Activated T-helper 17 cell treated with anti-CD3 and anti-CD28 coated beads, Interleukin-2, amount 50 U/mL, for 72 hours (primary cell): ENCODE results near the gene NRXN3. TPM values are rescaled to one million over a fixed set of nuclear protein-coding genes. Genes with fewer than 3 reads are reported as not detected.

Experiments
- ATAC-seq: fragments of 150-1000 bp; cut with Tn5 transposase; replicated peaks from 2 replicates; pipeline ENCODE4 v1.10.0; 2021; ENCODE audit warnings: mild to moderate bottlenecking, moderate library complexity
- H3K27ac Mint-ChIP-seq: one replicate; pipeline ENCODE4 v1.8.0; 2022; ENCODE audit warnings: mixed read lengths
- H3K27me3 Mint-ChIP-seq: one replicate; pipeline ENCODE4 v1.8.0; 2022; ENCODE audit warnings: mixed read lengths
- H3K36me3 Mint-ChIP-seq: one replicate; pipeline ENCODE4 v1.8.0; 2022; ENCODE audit warnings: low read depth, mild to moderate bottlenecking, mixed read lengths
- H3K4me1 Mint-ChIP-seq: one replicate; pipeline ENCODE4 v1.8.0; 2022; ENCODE audit warnings: mixed read lengths
- H3K4me3 Mint-ChIP-seq: one replicate; pipeline ENCODE4 v1.8.0; 2022; ENCODE audit warnings: mild to moderate bottlenecking, mixed read lengths
- H3K9me3 Mint-ChIP-seq: one replicate; pipeline ENCODE4 v1.8.0; 2022; ENCODE audit warnings: mixed read lengths
- total RNA-seq, 2 donors: library from RNA; stranded (reverse); gene quantifications; one replicate each; pipeline ENCODE4 v1.2.3, GENCODE V29; 2022

NRXN3 gene
- total RNA-seq, 2 donors from 2014 or later: not detected

DNA sequence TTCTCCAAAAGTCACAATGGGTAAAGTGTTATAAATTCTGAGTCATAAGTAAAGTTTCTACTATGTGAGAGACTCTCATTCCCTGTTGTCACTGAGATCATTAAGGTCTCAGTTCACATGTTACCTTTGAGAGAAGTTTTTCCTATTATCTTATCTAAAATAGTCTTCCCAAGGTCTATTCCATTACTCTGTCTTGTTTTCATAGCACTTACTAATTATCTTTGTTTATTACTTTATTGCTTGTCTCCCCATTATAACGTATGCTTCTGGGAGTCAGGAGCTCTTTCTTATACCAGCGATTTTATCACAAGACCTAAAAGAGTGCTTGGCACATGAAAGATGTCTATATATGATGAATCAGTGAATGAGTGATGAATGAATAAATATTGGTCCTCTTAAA lies 1039.2 kb downstream of the NRXN3 start:
- Mint-ChIP-seq H3K4me1 (no peaks in the 10 kb centered on the region), H3K4me3 (no peak overlapping the region), H3K36me3 (no peaks in the 10 kb centered on the region), H3K27me3 (no peaks in the 10 kb centered on the region), H3K9me3 (peaks cover 3% of the 10 kb centered on the region), H3K27ac (no peak overlapping the region)
- no peak for ATAC-seq

DNA sequence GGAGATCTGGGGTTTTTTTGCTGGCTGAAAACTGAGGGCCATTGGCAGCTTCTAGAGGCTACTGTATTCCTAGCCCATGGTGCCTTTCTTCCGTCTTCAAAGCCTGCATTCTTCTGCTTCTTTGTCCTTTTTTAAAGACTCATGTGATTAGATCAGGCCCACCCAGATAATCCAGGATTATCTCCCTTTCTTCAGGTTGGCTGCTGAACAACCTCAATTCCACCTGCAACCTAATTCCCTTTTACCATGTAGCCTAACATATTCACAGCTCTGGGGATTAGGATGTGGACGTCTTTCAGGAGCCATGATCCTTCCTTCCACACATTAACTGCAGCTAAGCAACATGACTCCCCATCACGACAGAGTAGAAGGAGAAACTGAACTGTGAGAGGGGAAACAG lies 1055.6 kb downstream of the NRXN3 start:
- H3K27ac Mint-ChIP-seq: no peak overlapping the region
- H3K36me3 Mint-ChIP-seq: no peaks in the 10 kb centered on the region
- no peak overlapping the region for H3K4me3 Mint-ChIP-seq
- H3K27me3 Mint-ChIP-seq: no peaks in the 10 kb centered on the region
- peaks cover 4% of the 10 kb centered on the region for H3K9me3 Mint-ChIP-seq
- ATAC-seq: no peak
- no peaks in the 10 kb centered on the region for H3K4me1 Mint-ChIP-seq

DNA sequence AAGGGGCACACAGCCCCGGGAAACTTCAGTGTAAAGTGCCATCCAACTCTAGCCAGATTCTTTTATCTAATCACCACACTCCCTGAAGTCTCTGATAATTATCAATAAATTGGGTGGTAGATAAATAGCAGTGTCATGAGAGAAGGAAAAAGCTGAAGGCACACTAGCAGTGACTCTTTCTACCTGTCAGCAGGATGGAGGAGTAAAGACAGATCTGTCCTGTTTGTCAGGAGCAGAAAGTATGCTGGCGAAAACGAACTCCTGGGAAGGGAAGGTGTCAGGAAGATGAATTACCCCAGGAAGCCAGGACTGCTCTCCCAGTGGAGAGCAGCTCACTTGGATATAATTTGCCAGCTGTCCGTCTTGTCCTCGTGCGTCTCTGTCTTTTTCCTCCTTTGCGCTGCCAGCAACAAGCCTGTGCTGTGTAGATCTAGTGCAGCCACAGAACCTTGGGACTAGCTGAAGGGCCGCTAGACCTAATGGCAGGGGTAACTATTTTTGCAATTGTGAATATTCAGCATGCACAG lies 1059.3 kb downstream of the NRXN3 start:
- Mint-ChIP-seq H3K36me3 (no peaks in the 10 kb centered on the region), H3K27ac (no peak overlapping the region), H3K4me3 (no peak overlapping the region), H3K9me3 (peaks cover 4% of the 10 kb centered on the region), H3K4me1 (no peaks in the 10 kb centered on the region), H3K27me3 (no peaks in the 10 kb centered on the region)
- ATAC-seq: no peak

- peaks cover 3% of the 10 kb centered on the region for H3K27me3 Mint-ChIP-seq
- no peaks in the 10 kb centered on the region for H3K4me1 Mint-ChIP-seq
- H3K4me3 Mint-ChIP-seq: no peak overlapping the region
- H3K27ac Mint-ChIP-seq: no peak overlapping the region
- peaks cover 10% of the 10 kb centered on the region for H3K9me3 Mint-ChIP-seq
- no peaks in the 10 kb centered on the region for H3K36me3 Mint-ChIP-seq
- ATAC-seq: no peak
Observed at GRCh38 chr14:79242666-79243065, 1072.5 kb downstream of the NRXN3 start.

GRCh38 chr14:79246173-79246572 lies 1076.0 kb downstream of the NRXN3 start:
- Mint-ChIP-seq H3K4me3 (no peak overlapping the region), H3K9me3 (peaks cover 15% of the 10 kb centered on the region), H3K36me3 (no peaks in the 10 kb centered on the region), H3K27me3 (peaks cover 3% of the 10 kb centered on the region), H3K4me1 (no peaks in the 10 kb centered on the region), H3K27ac (no peak overlapping the region)
- ATAC-seq: no peak

- Mint-ChIP-seq H3K27ac (no peak overlapping the region), H3K27me3 (peaks cover 3% of the 10 kb centered on the region), H3K4me1 (no peaks in the 10 kb centered on the region), H3K36me3 (no peaks in the 10 kb centered on the region), H3K9me3 (peaks cover 13% of the 10 kb centered on the region), H3K4me3 (no peak overlapping the region)
- no peak for ATAC-seq
Observed at GRCh38 chr14:79248126-79248525, 1078.0 kb downstream of the NRXN3 start.

DNA sequence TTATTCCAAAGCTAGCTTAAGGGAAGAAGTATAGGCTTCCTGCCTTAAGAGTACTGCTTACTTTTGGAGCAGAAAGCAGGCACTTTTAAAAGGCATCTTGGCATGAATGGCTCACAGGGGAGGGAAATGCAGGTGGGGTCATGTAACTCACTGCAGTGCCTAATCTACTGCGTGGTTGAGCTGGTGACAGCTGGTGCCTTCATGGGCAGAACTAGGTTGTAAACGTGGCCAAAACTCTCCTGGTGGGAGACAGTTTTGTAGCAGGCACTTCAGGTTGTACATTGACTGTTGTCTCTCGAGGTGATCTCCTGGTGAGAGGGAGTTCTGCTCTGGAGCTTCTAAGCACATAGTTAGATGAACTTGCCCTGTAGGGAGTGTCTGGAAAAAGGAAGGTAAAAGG lies 1078.6 kb downstream of the NRXN3 start:
- Mint-ChIP-seq H3K36me3 (no peaks in the 10 kb centered on the region), H3K9me3 (peaks cover 13% of the 10 kb centered on the region), H3K27ac (no peak overlapping the region), H3K27me3 (peaks cover 3% of the 10 kb centered on the region), H3K4me1 (no peaks in the 10 kb centered on the region), H3K4me3 (no peak overlapping the region)
- ATAC-seq: no peak

DNA sequence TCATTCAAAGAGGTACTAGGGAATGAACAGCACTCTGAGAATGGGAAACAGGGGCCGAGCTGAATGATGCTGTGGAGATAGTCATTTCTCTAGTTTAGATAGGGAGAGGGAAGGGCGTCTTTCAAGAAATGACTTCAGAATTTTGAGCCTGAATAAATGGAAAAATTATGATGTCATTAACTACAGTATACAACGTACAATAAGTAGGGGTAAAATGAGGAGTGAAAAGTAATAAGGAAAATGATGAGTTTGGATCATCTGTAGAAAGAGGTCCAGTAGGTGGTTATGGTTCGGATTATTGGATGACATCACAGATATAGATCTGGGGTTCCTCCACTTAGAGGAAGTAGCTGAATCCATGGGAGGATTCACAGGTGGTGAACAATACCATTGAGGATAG lies 1081.1 kb downstream of the NRXN3 start:
- H3K27me3 Mint-ChIP-seq: no peaks in the 10 kb centered on the region
- peaks cover 9% of the 10 kb centered on the region for H3K9me3 Mint-ChIP-seq
- H3K36me3 Mint-ChIP-seq: no peaks in the 10 kb centered on the region

GRCh38 chr14:79253576-79253975 lies 1083.4 kb downstream of the NRXN3 start:
- H3K27ac Mint-ChIP-seq: no peak overlapping the region
- no peak for ATAC-seq
- H3K36me3 Mint-ChIP-seq: no peaks in the 10 kb centered on the region
- peaks cover 5% of the 10 kb centered on the region for H3K9me3 Mint-ChIP-seq
- H3K4me1 Mint-ChIP-seq: no peaks in the 10 kb centered on the region
- H3K4me3 Mint-ChIP-seq: no peak overlapping the region
- H3K27me3 Mint-ChIP-seq: no peaks in the 10 kb centered on the region

More for the DNA sequence above, 1081.1 kb downstream of the NRXN3 start:
- no peak overlapping the region for H3K4me3 Mint-ChIP-seq
- no peak for ATAC-seq
- H3K4me1 Mint-ChIP-seq: no peaks in the 10 kb centered on the region
- H3K27ac Mint-ChIP-seq: no peak overlapping the region

DNA sequence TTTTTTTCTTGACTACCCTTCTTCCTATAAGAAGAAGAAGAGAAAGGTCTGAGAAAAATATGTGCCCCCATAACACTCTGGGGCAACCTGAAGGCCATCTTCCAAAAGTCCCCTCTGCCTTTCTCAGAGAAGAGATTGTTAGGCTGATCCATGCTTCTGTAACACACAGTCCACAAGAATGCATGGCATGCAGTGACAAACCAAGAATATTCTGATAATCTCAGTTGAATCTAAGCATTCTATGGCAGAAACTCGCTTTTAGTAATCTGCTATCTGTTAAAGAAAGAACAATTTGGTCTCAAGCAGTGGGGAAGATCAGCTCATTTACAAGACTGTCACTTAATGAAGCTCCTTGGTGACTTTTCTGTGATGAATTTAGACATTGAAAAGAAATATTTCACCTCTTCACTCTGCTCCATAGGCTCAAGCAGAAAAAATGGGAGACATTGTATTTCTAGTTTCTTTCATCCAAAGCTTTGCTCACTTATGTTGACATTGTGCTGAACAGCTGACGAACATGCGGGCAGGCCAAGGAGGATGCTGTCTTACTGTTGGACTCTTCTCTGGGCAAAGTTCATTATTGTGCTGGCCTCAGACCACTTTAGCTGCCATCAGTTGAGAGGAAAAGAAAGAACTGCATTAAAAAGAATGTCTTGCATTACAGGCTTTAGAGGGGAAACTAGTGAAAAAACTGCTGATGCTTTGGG lies 1084.0 kb downstream of the NRXN3 start:
- H3K27me3 Mint-ChIP-seq: no peaks in the 10 kb centered on the region
- ATAC-seq: no peak
- H3K9me3 Mint-ChIP-seq: no peaks in the 10 kb centered on the region
- no peaks in the 10 kb centered on the region for H3K36me3 Mint-ChIP-seq
- H3K4me3 Mint-ChIP-seq: no peak overlapping the region
- no peaks in the 10 kb centered on the region for H3K4me1 Mint-ChIP-seq
- H3K27ac Mint-ChIP-seq: no peak overlapping the region

- H3K9me3 Mint-ChIP-seq: peaks cover 5% of the 10 kb centered on the region
- H3K4me3 Mint-ChIP-seq: no peak overlapping the region
- H3K27me3 Mint-ChIP-seq: no peaks in the 10 kb centered on the region
- ATAC-seq: no peak
- no peaks in the 10 kb centered on the region for H3K36me3 Mint-ChIP-seq
- no peaks in the 10 kb centered on the region for H3K4me1 Mint-ChIP-seq
- H3K27ac Mint-ChIP-seq: no peak overlapping the region
Observed at GRCh38 chr14:79256380-79256779, 1086.2 kb downstream of the NRXN3 start.

DNA sequence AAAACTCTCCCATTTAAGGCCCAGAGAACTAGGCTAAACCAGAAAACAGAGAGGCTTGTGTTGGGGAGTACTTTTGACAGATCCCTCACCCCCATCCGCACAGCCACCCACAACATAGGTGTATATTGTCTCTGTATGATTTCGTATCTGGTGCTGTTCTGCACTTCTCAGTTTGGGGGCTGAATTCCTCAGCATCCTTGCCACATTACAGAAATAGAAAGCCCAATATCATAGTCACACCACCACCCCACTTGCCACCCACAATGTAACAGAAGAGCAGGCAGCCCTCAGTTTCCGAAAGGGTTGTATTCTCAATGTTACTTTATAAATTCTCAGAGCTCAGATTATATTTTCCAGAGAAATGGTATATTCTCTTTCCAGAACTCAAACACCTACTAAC lies 1090.2 kb downstream of the NRXN3 start:
- Mint-ChIP-seq H3K27me3 (no peaks in the 10 kb centered on the region), H3K9me3 (peaks cover 5% of the 10 kb centered on the region), H3K36me3 (no peaks in the 10 kb centered on the region), H3K27ac (no peak overlapping the region), H3K4me1 (no peaks in the 10 kb centered on the region), H3K4me3 (no peak overlapping the region)
- no peak for ATAC-seq

DNA sequence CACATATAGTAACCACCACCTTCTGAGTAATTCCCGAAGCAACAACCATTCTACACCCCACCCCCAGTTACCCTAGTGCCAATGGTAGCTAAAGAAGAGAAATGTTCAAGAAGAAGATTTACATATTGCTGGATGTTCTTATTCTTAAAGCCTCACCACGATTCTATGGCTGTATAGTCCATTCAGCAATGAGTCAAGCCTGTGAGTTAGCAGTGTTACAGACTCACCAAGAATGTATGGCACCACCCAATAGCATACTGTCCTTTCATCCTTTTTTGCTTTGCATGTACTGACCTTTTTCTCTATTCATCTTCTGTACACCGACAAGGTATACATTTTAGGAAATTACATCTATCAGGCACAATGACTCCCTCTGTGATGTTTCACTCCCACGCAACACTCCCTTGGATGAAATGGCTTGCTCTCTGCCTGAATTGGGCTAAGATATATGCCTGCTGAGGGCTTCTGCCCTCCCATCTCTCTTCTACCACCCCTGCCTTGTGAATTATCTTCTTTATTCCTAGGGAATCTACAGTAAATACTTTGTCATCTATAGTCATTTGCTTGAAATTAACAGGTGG lies 1095.3 kb downstream of the NRXN3 start:
- H3K9me3 Mint-ChIP-seq: peaks cover 5% of the 10 kb centered on the region

DNA sequence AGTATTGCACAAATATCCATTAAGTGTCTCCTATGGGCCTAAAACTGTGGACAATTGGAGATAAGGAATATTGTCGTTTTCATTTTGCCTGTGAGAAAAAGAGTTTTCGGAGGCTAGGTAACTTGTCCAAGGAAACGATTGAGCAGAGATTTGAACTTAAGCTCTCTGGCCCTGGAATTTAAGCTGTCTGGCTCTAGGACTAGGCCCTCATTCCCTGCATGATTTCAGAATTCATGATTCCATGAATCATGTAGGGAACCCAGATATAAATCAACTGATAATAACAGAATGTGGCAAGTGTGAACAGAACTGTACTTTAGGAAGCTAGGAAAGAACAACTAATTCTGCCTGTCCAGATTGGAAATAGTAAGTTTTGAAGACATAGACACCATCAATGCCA lies 1100.2 kb downstream of the NRXN3 start:
- ATAC-seq: no peak
- Mint-ChIP-seq H3K9me3 (peaks cover 5% of the 10 kb centered on the region), H3K27ac (no peak overlapping the region), H3K27me3 (no peaks in the 10 kb centered on the region), H3K36me3 (no peaks in the 10 kb centered on the region), H3K4me3 (no peak overlapping the region), H3K4me1 (no peaks in the 10 kb centered on the region)

More for the DNA sequence above, 1095.3 kb downstream of the NRXN3 start:
- H3K4me3 Mint-ChIP-seq: no peak overlapping the region
- no peaks in the 10 kb centered on the region for H3K27me3 Mint-ChIP-seq
- ATAC-seq: no peak
- H3K4me1 Mint-ChIP-seq: no peaks in the 10 kb centered on the region
- H3K36me3 Mint-ChIP-seq: no peaks in the 10 kb centered on the region
- H3K27ac Mint-ChIP-seq: no peak overlapping the region

DNA sequence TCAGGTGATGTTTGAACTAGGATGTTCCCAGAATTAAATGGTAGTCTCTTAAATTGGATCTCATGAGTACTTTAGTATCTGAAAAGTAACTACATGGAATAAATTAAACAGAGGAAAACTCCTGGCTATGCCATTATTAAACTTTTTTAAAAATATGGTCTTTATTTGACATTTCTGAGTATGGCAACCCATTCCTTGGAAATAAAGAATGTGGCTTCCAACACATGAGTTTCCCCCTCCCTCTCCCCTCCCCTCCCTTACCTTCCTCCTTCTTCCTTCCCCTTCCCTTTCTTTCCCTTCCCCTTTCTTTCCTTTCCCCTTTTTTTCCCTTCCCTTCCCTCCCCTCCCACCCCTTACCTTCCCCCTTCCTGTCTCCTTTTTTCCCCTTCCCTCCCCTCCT lies 1100.9 kb downstream of the NRXN3 start:
- no peak for ATAC-seq
- Mint-ChIP-seq H3K27me3 (no peaks in the 10 kb centered on the region), H3K4me1 (no peaks in the 10 kb centered on the region), H3K36me3 (no peaks in the 10 kb centered on the region), H3K4me3 (no peak overlapping the region), H3K27ac (no peak overlapping the region), H3K9me3 (peaks cover 5% of the 10 kb centered on the region)
